AG09319 (cell line): ENCODE data around the gene CACNA2D4.

Source experiments
- DNase-seq: peaks from one replicate; pipeline ENCODE4 v3.0.0-alpha.2; 2010; ENCODE audit warnings: low read depth; ENCODE audit errors: extremely low read depth
- TF ChIP-seq, protein P1 (sequence below): IDR thresholded peaks from 2 replicates; pipeline ENCODE4 v1.5.1; 2011; ENCODE audit warnings: low read depth, mild to moderate bottlenecking, inconsistent platforms, low read length, moderate library complexity

Gene CACNA2D4

DNA sequence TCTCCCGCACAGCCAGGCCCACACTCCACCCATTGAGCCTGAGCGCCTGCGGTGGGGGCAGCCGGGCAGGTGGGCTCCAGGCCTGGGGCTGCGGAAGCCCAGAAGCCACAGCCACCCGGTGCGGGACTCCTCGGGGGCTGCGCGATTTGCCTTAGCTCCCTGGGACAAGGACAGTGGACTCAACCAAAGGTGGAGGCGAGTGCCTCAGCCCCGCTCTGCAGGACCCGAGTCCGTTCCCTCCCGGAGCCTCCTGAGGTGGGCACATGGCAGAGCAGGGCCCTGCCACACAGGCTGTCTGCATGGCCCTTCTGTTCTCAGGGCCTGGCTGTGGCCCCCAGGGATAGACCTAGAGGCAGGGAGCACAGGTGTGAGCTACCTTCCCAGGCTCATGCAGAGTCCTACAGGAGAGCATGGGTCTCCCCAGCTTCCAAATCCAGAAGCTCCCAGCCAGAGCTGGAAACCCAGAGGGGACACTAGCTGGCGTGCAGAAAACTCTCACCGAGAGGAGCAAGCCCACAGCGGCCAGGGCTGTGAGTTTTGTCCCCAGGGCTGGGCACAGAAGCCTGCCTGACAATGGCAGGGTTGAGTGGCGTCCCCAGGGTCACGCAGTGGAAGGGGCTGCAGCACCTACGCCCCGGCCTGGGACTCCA is 120.3 kb downstream of the CACNA2D4 start:
- DNase-seq, result no peak
- TF ChIP-seq, protein P1, sequence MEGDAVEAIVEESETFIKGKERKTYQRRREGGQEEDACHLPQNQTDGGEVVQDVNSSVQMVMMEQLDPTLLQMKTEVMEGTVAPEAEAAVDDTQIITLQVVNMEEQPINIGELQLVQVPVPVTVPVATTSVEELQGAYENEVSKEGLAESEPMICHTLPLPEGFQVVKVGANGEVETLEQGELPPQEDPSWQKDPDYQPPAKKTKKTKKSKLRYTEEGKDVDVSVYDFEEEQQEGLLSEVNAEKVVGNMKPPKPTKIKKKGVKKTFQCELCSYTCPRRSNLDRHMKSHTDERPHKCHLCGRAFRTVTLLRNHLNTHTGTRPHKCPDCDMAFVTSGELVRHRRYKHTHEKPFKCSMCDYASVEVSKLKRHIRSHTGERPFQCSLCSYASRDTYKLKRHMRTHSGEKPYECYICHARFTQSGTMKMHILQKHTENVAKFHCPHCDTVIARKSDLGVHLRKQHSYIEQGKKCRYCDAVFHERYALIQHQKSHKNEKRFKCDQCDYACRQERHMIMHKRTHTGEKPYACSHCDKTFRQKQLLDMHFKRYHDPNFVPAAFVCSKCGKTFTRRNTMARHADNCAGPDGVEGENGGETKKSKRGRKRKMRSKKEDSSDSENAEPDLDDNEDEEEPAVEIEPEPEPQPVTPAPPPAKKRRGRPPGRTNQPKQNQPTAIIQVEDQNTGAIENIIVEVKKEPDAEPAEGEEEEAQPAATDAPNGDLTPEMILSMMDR, result no peak

DNA sequence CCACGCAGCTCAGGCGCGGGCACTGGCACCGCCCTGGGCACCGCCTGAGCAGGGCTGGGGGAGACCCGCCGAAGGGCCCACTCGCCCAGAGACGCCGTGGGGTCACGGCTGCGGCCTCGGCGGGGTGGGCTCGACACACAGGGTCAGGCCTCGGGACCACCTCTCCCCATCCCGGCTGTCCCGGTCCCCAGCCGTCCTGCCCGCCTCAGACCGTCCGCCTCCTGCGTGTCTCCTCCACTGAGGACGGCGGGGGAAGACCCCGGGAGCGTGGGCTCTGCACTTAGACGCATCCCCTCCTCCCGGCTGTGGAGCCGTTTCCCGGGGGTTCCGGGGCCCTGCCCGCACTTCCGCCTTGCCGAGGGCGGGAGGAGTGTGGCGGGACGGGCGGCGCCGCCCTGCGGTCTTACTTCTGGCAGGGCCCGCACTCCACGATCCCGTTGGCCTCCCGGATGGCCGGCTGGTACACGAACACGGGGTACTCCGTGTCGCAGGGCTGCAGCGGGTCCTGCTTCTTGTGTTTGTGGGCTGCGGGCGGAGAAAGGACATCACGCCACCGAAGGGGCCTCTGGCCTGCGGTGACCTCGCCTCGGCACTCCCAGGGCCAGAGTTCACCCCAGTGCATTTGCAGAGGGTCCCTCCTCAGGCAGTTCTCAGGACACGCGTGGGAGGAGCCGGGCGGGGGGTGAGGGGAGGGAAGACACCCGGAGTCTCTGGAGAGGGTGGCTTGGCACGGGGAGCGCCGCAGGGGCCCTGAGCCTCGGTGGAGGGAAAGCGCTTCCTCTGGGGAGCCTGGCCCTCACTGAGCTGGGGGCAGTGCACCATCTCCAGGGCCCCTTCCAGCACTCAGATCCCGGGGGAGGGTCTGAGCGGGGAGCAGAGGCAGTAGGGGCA is 121.2 kb downstream of the CACNA2D4 start:
- TF ChIP-seq, protein P1, result no peak
- no peak for DNase-seq

DNA sequence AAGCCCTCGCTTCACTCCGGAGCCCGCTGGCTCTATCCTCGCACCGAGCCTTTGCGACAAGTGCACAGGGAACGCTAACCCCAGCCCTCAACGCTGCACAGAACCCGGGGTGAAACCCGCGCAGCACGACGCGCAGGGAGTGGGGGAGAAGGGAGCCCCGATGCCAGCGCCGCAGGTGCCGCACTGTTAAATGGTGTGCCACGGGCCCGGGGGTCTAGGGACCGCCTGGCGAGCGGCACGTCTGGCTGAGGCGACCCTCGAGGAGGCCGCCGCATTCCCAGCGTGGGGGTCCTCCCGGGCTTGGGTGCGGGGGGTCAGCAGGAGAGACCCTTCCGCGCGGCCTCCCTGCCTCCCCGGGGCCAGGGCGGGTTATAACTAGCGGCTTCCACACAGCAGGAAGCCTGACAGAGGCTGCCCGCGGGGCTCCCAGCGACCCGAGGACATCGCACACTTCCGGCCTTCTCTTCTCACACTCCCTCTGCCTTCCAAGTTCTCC is 121.9 kb downstream of the CACNA2D4 start:
- TF ChIP-seq, protein P1, result no peak
- no peak for DNase-seq

DNA sequence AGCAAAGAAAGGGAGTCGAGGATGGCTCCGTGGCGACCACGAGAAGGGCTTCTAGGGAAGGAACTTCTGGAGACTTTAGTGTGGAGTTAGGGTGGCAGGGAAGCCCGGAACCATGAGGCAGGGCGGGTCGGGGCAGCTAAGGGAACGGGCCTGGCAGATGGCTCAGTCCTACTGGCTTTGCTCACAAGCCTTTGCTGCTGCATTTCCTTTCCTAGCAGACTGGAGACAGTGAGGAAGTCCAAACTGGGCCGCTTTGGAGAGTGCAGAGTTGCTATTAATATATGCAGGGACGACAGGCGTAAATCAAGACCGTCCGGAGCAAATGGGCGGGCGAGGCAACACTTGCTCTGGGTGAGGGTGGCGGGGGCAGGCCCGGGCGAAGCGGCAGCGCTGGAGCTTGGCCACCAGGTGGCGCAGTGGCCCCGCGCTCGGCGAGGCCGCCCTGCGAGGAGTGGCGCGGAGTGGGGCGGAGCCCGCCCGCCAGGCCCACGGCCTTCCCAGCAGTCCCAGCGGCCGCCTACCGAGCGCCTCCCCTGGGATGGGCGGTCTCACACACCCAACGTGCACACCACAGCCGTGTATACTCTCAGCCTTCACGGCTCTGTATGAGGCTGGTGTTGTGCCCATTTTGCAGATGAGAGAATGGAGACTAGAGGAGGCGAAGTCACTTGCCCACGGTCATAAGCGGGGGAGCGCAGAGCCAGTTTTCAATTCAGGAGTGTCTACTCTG is 122.5 kb downstream of the CACNA2D4 start:
- TF ChIP-seq, protein P1, result peak; percentile 56
- peak; percentile 71 for DNase-seq

DNA sequence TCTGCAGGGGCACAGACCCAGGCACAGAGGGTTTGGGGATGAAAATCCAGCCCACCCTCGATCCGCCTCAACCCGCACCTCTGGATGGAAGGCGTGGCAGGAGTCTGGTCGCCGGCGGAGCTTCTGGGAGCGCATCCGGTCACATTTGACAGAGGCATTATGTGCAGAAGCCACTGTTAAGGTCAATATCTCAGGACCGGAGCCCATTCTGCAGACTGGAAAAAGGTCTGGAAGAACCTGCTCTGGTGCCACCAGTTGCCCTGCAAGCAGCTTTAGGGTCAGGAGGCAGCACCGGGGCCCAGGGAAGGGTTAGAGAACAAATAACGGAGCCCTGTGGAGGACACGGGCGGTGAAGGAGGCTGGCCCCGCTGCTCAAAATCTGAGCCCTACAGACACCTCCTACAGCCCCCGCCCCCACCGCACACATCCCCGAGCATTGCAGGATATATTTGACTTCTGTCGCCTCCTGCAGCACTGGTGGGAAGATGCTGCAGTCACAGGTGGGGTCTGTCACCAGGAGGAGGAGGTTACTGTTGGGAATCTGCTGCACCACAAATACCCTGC is 123.1 kb downstream of the CACNA2D4 start:
- DNase-seq, result no peak
- TF ChIP-seq, protein P1, result no peak

DNA sequence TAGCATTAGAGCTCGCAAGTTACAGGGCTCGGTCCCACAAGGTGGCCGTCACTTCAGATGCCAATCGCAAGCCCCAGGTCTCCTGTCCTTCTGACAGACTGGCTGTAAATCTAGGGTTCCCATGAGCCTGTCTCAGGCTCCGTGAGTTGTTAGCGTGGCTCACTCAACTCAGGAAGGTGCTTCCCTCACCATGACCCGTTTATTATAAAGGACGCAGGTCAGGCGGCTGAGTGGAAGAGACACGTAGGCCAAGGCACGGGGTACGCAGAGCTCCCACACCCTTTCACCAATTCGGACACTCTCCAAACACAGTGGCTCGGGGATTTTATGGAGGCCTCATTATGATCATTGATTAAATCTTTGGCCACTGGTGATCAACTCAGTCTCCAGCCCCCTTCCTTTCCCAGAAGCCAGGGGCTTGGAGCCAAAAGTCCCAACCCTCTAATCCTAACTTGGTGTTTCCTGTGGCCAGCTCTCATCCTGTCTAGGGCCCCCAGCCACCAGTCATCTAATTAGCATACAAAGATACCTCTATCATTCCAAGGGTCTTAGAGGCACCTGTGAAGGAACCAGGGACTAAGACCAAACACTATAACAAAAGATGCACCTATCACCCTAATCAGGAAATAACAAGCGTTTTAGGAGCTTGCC is 123.9 kb downstream of the CACNA2D4 start:
- no peak for DNase-seq
- TF ChIP-seq, protein P1, result no peak
